Panc1 (cell line): Measurements from ENCODE around the gene CCDC148. TPM values are rescaled to one million over a fixed set of nuclear protein-coding genes. Genes with fewer than 3 reads are reported as not detected.

Experiments used
- ATAC-seq: fragments of 200-7000 bp; cut with Tn5 transposase; 2 replicates; pipeline ENCODE4 v1.9.1; 2020; ENCODE audit warnings: mild to moderate bottlenecking, moderate library complexity
- BruUV-seq: library from RNA; stranded (reverse); fragments of 400-500 nt; replicated peaks from 2 replicates; lab custom pipeline; 2021; lab: Mats Ljungman, UMichigan
- CTCF ChIA-PET: fragments of 300-600 bp; sonication (Branson Sonifier 250); formaldehyde crosslinking; loops from one replicate; lab custom pipeline; 2022; ENCODE audit warnings: antibody characterized with exemption; lab: Charles Lee
- POLR2A ChIA-PET: fragments of 300-600 bp; sonication (Branson Sonifier 250); formaldehyde crosslinking; loops from one replicate; lab custom pipeline; 2022; ENCODE audit warnings: antibody characterized with exemption; lab: Charles Lee
- DNase-seq: peaks from one replicate; pipeline ENCODE4 v3.0.0-alpha.2; 2010; ENCODE audit warnings: low read depth, low spot score
- H3K27ac ChIP-seq: 2 replicates; pipeline ENCODE4 v1.5.1; 2011; ENCODE audit warnings: mild to moderate bottlenecking, low read length, inconsistent platforms
- H3K27me3 ChIP-seq: fragments of 200-500 bp; sonication (Bioruptor generic); 2 replicates; pipeline ENCODE4 v1.6.0; 2014; ENCODE audit warnings: low read length, inconsistent platforms; ENCODE audit not compliant: control insufficient read depth, insufficient read depth
- H3K36me3 ChIP-seq: fragments of 200-500 bp; sonication (Bioruptor generic); 2 replicates; pipeline ENCODE4 v1.5.1; 2014; ENCODE audit warnings: inconsistent platforms, mild to moderate bottlenecking, low read length, moderate library complexity; ENCODE audit not compliant: control insufficient read depth, insufficient read depth
- H3K4me1 ChIP-seq: 2 replicates; pipeline ENCODE4 v1.5.1; 2011; ENCODE audit warnings: inconsistent platforms, mild to moderate bottlenecking, low read length, moderate library complexity; ENCODE audit not compliant: control insufficient read depth, insufficient read depth
- H3K4me3 ChIP-seq, 2 experiments: 2 replicates each; pipeline ENCODE4 v1.5.1; 2011 to 2012; ENCODE audit warnings: low read depth in 2 of 2, low read length in 2 of 2, mild to moderate bottlenecking in 2 of 2, inconsistent platforms in 1 of 2, moderate library complexity in 1 of 2
- H3K9me3 ChIP-seq: fragments of 200-500 bp; sonication (Bioruptor generic); 2 replicates; pipeline ENCODE4 v1.5.1; 2014; ENCODE audit warnings: low read depth, mild to moderate bottlenecking, inconsistent platforms, low read length, moderate library complexity; ENCODE audit not compliant: control insufficient read depth, insufficient read depth
- CTCF ChIP-seq: fragments of 450-650 bp; IDR thresholded peaks from 2 replicates; pipeline ENCODE4 v1.5.1; 2017; ENCODE audit warnings: mild to moderate bottlenecking
- POLR2AphosphoS5 ChIP-seq: IDR thresholded peaks from 2 replicates; pipeline ENCODE4 v1.6.1; 2012; ENCODE audit warnings: mild to moderate bottlenecking, low read depth, low read length, moderate library complexity
- REST ChIP-seq, 2 experiments: IDR thresholded peaks; 2 replicates each; pipeline ENCODE4 v1.6.1; 2011 to 2012; ENCODE audit warnings: low read depth in 2 of 2, control low read depth in 1 of 2, low read length in 1 of 2, mild to moderate bottlenecking in 1 of 2, moderate library complexity in 1 of 2; ENCODE audit not compliant: insufficient read depth in 1 of 2
- SIN3A ChIP-seq: IDR thresholded peaks from 2 replicates; pipeline ENCODE4 v1.6.1; 2012; ENCODE audit warnings: low read depth, mild to moderate bottlenecking, low read length, moderate library complexity, borderline replicate concordance; ENCODE audit not compliant: insufficient read depth
- TCF7L2 ChIP-seq: IDR thresholded peaks from 2 replicates; pipeline ENCODE4 v1.6.1; 2011; ENCODE audit warnings: mild to moderate bottlenecking, low read depth, low read length, inconsistent platforms
- in situ Hi-C: cut with HindIII; loops from 2 replicates; pipeline ENCODE4 v1.10.0; 2016; ENCODE audit warnings: low sequenced_read_pairs, low pct_unique_long_range_greater_than_20kb
- intact Hi-C: fragments of 100-400 bp; cut with micrococcal nuclease; formaldehyde crosslinking; loops from one replicate; pipeline ENCODE4 v1.10.0; 2022; ENCODE audit not compliant: unreplicated experiment
- total RNA-seq: library from RNA; stranded (reverse); gene quantifications from one replicate; pipeline ENCODE4 v1.2.1, GENCODE V29; 2021; ENCODE audit not compliant: unreplicated experiment

CCDC148 gene
- total RNA-seq, 1 experiment from 2014 or later: 0.92 TPM

GRCh38 chr2:158184556-158185343 is 271.8 kb downstream of the CCDC148 start:
- POLR2A ChIA-PET: no interaction called here
- TF ChIP-seq SIN3A (no peak), CTCF (no peak), REST (IDR thresholded peaks at IDR 0.05; ENCODE audit: insufficient read depth in 1 of 2, low read depth in 2 of 2, low read length in 1 of 2) (no peak), TCF7L2 (no peak)
- DNase-seq (no peak), ATAC-seq (no peak)
- Histone ChIP-seq H3K27me3 (no peaks in the 10 kb centered on the region; the same call in 1 of the 2 replicates), H3K4me3 (no peak overlapping the region), H3K36me3 (no peaks in the 10 kb centered on the region), H3K9me3 (no peaks in the 10 kb centered on the region), H3K4me1 (no peaks in the 10 kb centered on the region), H3K27ac (no peak overlapping the region)
- intact Hi-C loops (no loop called here), in situ Hi-C loops (no loop called here)
- CTCF ChIA-PET: no interaction called here
- no TSS peak for BruUV-seq

- in situ Hi-C loops (no loop called here), intact Hi-C loops (no loop called here)
- H3K27ac ChIP-seq: no peak overlapping the region
- H3K9me3 ChIP-seq: no peaks in the 10 kb centered on the region
- ATAC-seq: no peak
- no peaks in the 10 kb centered on the region; the same call in 1 of the 2 replicates for H3K27me3 ChIP-seq
- BruUV-seq: no TSS peak
- no peaks in the 10 kb centered on the region for H3K4me1 ChIP-seq
- POLR2A ChIA-PET: no interaction called here
- no peak overlapping the region for H3K4me3 ChIP-seq
- TF ChIP-seq POLR2AphosphoS5 (no peak), CTCF (no peak), SIN3A (no peak), TCF7L2 (no peak), REST (IDR thresholded peaks at IDR 0.05; ENCODE audit: insufficient read depth in 1 of 2, low read depth in 2 of 2, low read length in 1 of 2) (no peak)
- no peaks in the 10 kb centered on the region for H3K36me3 ChIP-seq
- CTCF ChIA-PET: no interaction called here
- DNase-seq: no peak
Observed at GRCh38 chr2:158184001-158184400, 272.6 kb downstream of the CCDC148 start.
